Measurements from ENCODE around the gene PCDHGA7.

- no peak for TF ChIP-seq POLR2A (IDR thresholded peaks at IDR 0.05)
- peak in 4 of 12 donors; percentile 16 to 31 (median 24) for TF ChIP-seq CTCF (IDR thresholded peaks at IDR 0.05)
Observed at GRCh38 chr5:141382469-141383294, at the start of gene PCDHGA7.

All from heart left ventricle (tissue), 13 donors.